HEK293 (cell line): ENCODE data around the gene MUC2.

Experiments used
- CTCF ChIA-PET: fragments of 350-600 bp; formaldehyde crosslinking; extraction: SDS; loops from one replicate; lab custom pipeline; 2021; ENCODE audit warnings: antibody characterized with exemption; lab: Yijun Ruan, JAX
- POLR2A ChIA-PET: fragments of 300-600 bp; formaldehyde crosslinking; extraction: SDS; loops from one replicate; lab custom pipeline; 2020; ENCODE audit warnings: antibody characterized with exemption, inconsistent platforms; lab: Yijun Ruan, JAX
- H3K27ac ChIP-seq: fragments of 200-500 bp; sonication (Bioruptor generic); 2 replicates; pipeline ENCODE4 v1.5.1; 2014; ENCODE audit warnings: low read depth, low read length, control low read depth, inconsistent platforms; ENCODE audit errors: extremely low read depth
- H3K36me3 ChIP-seq, 2 experiments: fragments of 200-500 bp in 1 of 2; sonication (Bioruptor generic) in 1 of 2; 1 replicate in 1 of 2; 2 replicates in 1 of 2; pipeline ENCODE4 v1.5.1; 2014 to 2017; ENCODE audit warnings: inconsistent platforms in 2 of 2, low read length in 2 of 2; ENCODE audit not compliant: control insufficient read depth in 2 of 2, insufficient read depth in 1 of 2
- H3K4me1 ChIP-seq: fragments of 200-500 bp; sonication (Bioruptor generic); 2 replicates; pipeline ENCODE4 v1.5.1; 2014; ENCODE audit warnings: mild to moderate bottlenecking, low read length, inconsistent platforms; ENCODE audit not compliant: control insufficient read depth, insufficient read depth
- H3K4me3 ChIP-seq: 2 replicates; pipeline ENCODE4 v1.5.1; 2011; ENCODE audit warnings: low read depth, mild to moderate bottlenecking, control low read depth, low read length, moderate library complexity
- H3K9me3 ChIP-seq: fragments of 200-500 bp; sonication (Bioruptor generic); 2 replicates; pipeline ENCODE4 v1.5.1; 2014; ENCODE audit warnings: low read depth, low read length, inconsistent platforms; ENCODE audit not compliant: control insufficient read depth, insufficient read depth
- AEBP2 ChIP-seq: fragments of 450-650 bp; formaldehyde crosslinking; IDR thresholded peaks from 2 replicates; pipeline ENCODE4 v1.5.1; 2016; ENCODE audit warnings: missing biosample characterization, missing genetic modification characterization, borderline replicate concordance
- BCL6B ChIP-seq: fragments of 450-650 bp; formaldehyde crosslinking; IDR thresholded peaks from 2 replicates; pipeline ENCODE4 v1.5.1; 2017; ENCODE audit warnings: missing biosample characterization, missing genetic modification characterization
- FEZF1 ChIP-seq: fragments of 450-650 bp; formaldehyde crosslinking; IDR thresholded peaks from 2 replicates; pipeline ENCODE4 v1.5.1; 2016; ENCODE audit warnings: missing biosample characterization, missing genetic modification characterization
- GLI4 ChIP-seq: fragments of 450-650 bp; formaldehyde crosslinking; IDR thresholded peaks from 2 replicates; pipeline ENCODE4 v1.5.1; 2016; ENCODE audit warnings: missing biosample characterization, missing genetic modification characterization
- KLF8 ChIP-seq: fragments of 450-650 bp; formaldehyde crosslinking; IDR thresholded peaks from 2 replicates; pipeline ENCODE4 v1.5.1; 2016; ENCODE audit warnings: missing biosample characterization, missing genetic modification characterization
- MYNN ChIP-seq: fragments of 450-650 bp; formaldehyde crosslinking; IDR thresholded peaks from 2 replicates; pipeline ENCODE4 v1.5.1; 2016; ENCODE audit warnings: missing biosample characterization, missing genetic modification characterization, borderline replicate concordance
- SALL2 ChIP-seq: fragments of 450-650 bp; formaldehyde crosslinking; IDR thresholded peaks from 2 replicates; pipeline ENCODE4 v1.5.0; 2017; ENCODE audit warnings: missing biosample characterization, mild to moderate bottlenecking, missing genetic modification characterization, borderline replicate concordance
- SP2 ChIP-seq: fragments of 450-650 bp; formaldehyde crosslinking; IDR thresholded peaks from 2 replicates; pipeline ENCODE4 v1.5.1; 2016; ENCODE audit warnings: missing biosample characterization, missing genetic modification characterization
- TRIM28 ChIP-seq: IDR thresholded peaks from 2 replicates; pipeline ENCODE4 v1.6.1; 2011; ENCODE audit warnings: low read length, control low read depth, borderline replicate concordance
- ZIC2 ChIP-seq: fragments of 450-650 bp; formaldehyde crosslinking; IDR thresholded peaks from 2 replicates; pipeline ENCODE4 v1.5.1; 2016; ENCODE audit warnings: missing biosample characterization, missing genetic modification characterization
- ZNF155 ChIP-seq: fragments of 450-650 bp; formaldehyde crosslinking; IDR thresholded peaks from 2 replicates; pipeline ENCODE4 v1.5.1; 2016; ENCODE audit warnings: missing biosample characterization, missing genetic modification characterization
- ZNF2 ChIP-seq: fragments of 450-650 bp; formaldehyde crosslinking; IDR thresholded peaks from 2 replicates; pipeline ENCODE4 v1.5.1; 2016; ENCODE audit warnings: missing biosample characterization, missing genetic modification characterization
- ZNF398 ChIP-seq: fragments of 450-650 bp; formaldehyde crosslinking; IDR thresholded peaks from 2 replicates; pipeline ENCODE4 v1.5.1; 2017; ENCODE audit warnings: missing biosample characterization, missing genetic modification characterization
- ZNF558 ChIP-seq: fragments of 450-650 bp; formaldehyde crosslinking; IDR thresholded peaks from 2 replicates; pipeline ENCODE4 v1.5.1; 2016; ENCODE audit warnings: missing biosample characterization, missing genetic modification characterization
- ZNF610 ChIP-seq: fragments of 450-650 bp; formaldehyde crosslinking; IDR thresholded peaks from 2 replicates; pipeline ENCODE4 v1.5.1; 2016; ENCODE audit warnings: missing biosample characterization, missing genetic modification characterization, borderline replicate concordance
- ZNF645 ChIP-seq: fragments of 450-650 bp; formaldehyde crosslinking; IDR thresholded peaks from 2 replicates; pipeline ENCODE4; 2016; ENCODE audit warnings: missing biosample characterization, missing genetic modification characterization
- ZNF658 ChIP-seq: fragments of 450-650 bp; formaldehyde crosslinking; IDR thresholded peaks from 2 replicates; pipeline ENCODE4; 2016; ENCODE audit warnings: missing biosample characterization, missing genetic modification characterization
- ZNF792 ChIP-seq: fragments of 450-650 bp; formaldehyde crosslinking; IDR thresholded peaks from 2 replicates; pipeline ENCODE4 v1.5.1; 2016; ENCODE audit warnings: missing biosample characterization, missing genetic modification characterization
- ZNF830 ChIP-seq: fragments of 450-650 bp; IDR thresholded peaks from 2 replicates; pipeline ENCODE4 v1.5.0; 2018; ENCODE audit warnings: missing biosample characterization, missing genetic modification characterization, low read depth, mild to moderate bottlenecking, moderate library complexity

Gene MUC2

GRCh38 chr11:1103401-1104360 lies 29.0 kb downstream of the MUC2 start:
- Histone ChIP-seq H3K9me3 (no peaks in the 10 kb centered on the region), H3K36me3 (no peaks in the 10 kb centered on the region), H3K4me3 (no peak overlapping the region), H3K4me1 (no peaks in the 10 kb centered on the region), H3K27ac (no peak overlapping the region)
- TF ChIP-seq KLF8 (tag by site-specific recombination) (no peak), ZNF610 (tag by site-specific recombination) (no peak), FEZF1 (tag by site-specific recombination) (no peak), BCL6B (tag by site-specific recombination) (no peak), ZNF398 (tag by site-specific recombination) (no peak), SP2 (tag by site-specific recombination) (no peak), ZNF2 (tag by site-specific recombination) (no peak), ZNF558 (tag by site-specific recombination) (no peak), ZNF645 (tag by site-specific recombination) (no peak), MYNN (tag by site-specific recombination) (no peak), AEBP2 (tag by site-specific recombination) (no peak), GLI4 (no peak), ZNF658 (no peak), ZIC2 (tag by site-specific recombination) (no peak), SALL2 (no peak), ZNF830 (tag by site-specific recombination) (no peak), TRIM28 (no peak), ZNF792 (tag by site-specific recombination) (no peak), ZNF155 (tag by site-specific recombination) (no peak)
- POLR2A ChIA-PET: no interaction called here
- CTCF ChIA-PET: interaction anchor here (0.6 kb wide), 1 partner anchor 84 kb away, joined by 3 read pairs; no protein-coding TSS in a partner anchor
